ENCODE measurements around the gene PPM1D.

The PPM1D gene

GRCh38 chr17:60641810-60642220 is 41.8 kb downstream of the PPM1D start:
- H3K27me3 ChIP-seq (replicated peaks; ENCODE audit: insufficient read depth, low read length), result no peaks in the 10 kb centered on the region
- no peaks in the 10 kb centered on the region for H3K9me3 ChIP-seq (replicated peaks; ENCODE audit: insufficient read depth, low read length)
- H3K27ac ChIP-seq (ENCODE audit: low read length), result no peak overlapping the region
- H2AFZ ChIP-seq (ENCODE audit: low read length), result no peak overlapping the region
- H3K4me3 ChIP-seq (ENCODE audit: low read length), result no peak overlapping the region
- no peaks in the 10 kb centered on the region for H4K20me1 ChIP-seq (ENCODE audit: insufficient read depth, low read length)
- H3K36me3 ChIP-seq (replicated peaks; ENCODE audit: insufficient read depth, low read length), result no peaks in the 10 kb centered on the region
- H3K4me1 ChIP-seq (ENCODE audit: low read length), result no peaks in the 10 kb centered on the region
- DNase-seq, result peak; percentile 65
- H3K9ac ChIP-seq (ENCODE audit: low read length), result no peak overlapping the region
- peaks cover 2% of the 10 kb centered on the region; the same call in 1 of the 2 replicates for H3F3A ChIP-seq (ENCODE audit: insufficient read depth, low read length)
- TF ChIP-seq CTCF (IDR thresholded peaks at IDR 0.05; ENCODE audit: low read length) (peak; percentile 67), EZH2phosphoT487 (IDR thresholded peaks at IDR 0.05; ENCODE audit: low read length) (no peak), EZH2 (optimal IDR thresholded peaks at IDR 0.05; ENCODE audit: low read depth, low read length) (no peak)
- H3K79me2 ChIP-seq (ENCODE audit: low read length), result peaks cover 69% of the 10 kb centered on the region
- H3K4me2 ChIP-seq (ENCODE audit: low read depth, low read length), result no peak overlapping the region
- H3K9me2 ChIP-seq (replicated peaks; ENCODE audit: insufficient read depth, low read length), result no peaks in the 10 kb centered on the region

- Histone ChIP-seq H3K9me3 (replicated peaks; ENCODE audit: insufficient read depth, low read length) (no peaks in the 10 kb centered on the region), H3F3A (ENCODE audit: insufficient read depth, low read length) (peaks cover 2% of the 10 kb centered on the region; the same call in 1 of the 2 replicates), H4K20me1 (ENCODE audit: insufficient read depth, low read length) (no peaks in the 10 kb centered on the region), H3K27ac (ENCODE audit: low read length) (no peak overlapping the region), H3K9ac (ENCODE audit: low read length) (no peak overlapping the region), H2AFZ (ENCODE audit: low read length) (no peak overlapping the region), H3K4me3 (ENCODE audit: low read length) (no peak overlapping the region), H3K4me1 (ENCODE audit: low read length) (no peaks in the 10 kb centered on the region), H3K9me2 (replicated peaks; ENCODE audit: insufficient read depth, low read length) (no peaks in the 10 kb centered on the region), H3K27me3 (replicated peaks; ENCODE audit: insufficient read depth, low read length) (no peaks in the 10 kb centered on the region), H3K79me2 (ENCODE audit: low read length) (peaks cover 59% of the 10 kb centered on the region), H3K4me2 (ENCODE audit: low read depth, low read length) (no peak overlapping the region), H3K36me3 (replicated peaks; ENCODE audit: insufficient read depth, low read length) (peaks cover 4% of the 10 kb centered on the region; the same call in 1 of the 2 replicates)
- no peak for DNase-seq
- TF ChIP-seq EZH2phosphoT487 (IDR thresholded peaks at IDR 0.05; ENCODE audit: low read length) (no peak), CTCF (IDR thresholded peaks at IDR 0.05; ENCODE audit: low read length) (no peak), EZH2 (optimal IDR thresholded peaks at IDR 0.05; ENCODE audit: low read depth, low read length) (no peak)
Observed at GRCh38 chr17:60645918-60646523, 46.0 kb downstream of the PPM1D start.

DNA sequence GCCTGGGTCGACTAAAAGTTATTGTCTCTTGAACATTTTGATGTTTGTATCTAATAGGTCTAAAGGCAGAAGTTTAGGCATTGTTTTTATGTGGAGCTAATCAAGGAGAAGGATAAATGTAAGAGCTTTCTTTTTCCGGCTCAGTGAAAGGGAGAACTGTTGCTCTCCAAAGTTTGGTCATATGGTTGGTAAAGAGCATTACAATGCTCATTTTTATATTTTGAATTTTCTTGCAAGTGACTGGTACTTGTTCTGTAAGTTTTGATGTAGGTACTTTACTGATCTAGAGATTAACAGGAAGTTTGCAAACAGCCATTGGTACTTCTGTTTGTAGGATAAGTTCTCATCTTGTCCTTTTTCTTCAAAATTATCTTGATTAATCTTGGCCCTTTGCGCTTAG is 46.7 kb downstream of the PPM1D start:
- H2AFZ ChIP-seq (ENCODE audit: low read length), result no peak overlapping the region
- H3K4me2 ChIP-seq (ENCODE audit: low read depth, low read length), result no peak overlapping the region
- no peak for TF ChIP-seq EZH2phosphoT487 (IDR thresholded peaks at IDR 0.05; ENCODE audit: low read length)
- no peak for TF ChIP-seq CTCF (IDR thresholded peaks at IDR 0.05; ENCODE audit: low read length)
- no peaks in the 10 kb centered on the region for H3K9me3 ChIP-seq (replicated peaks; ENCODE audit: insufficient read depth, low read length)
- DNase-seq, result no peak
- H3K9ac ChIP-seq (ENCODE audit: low read length), result no peak overlapping the region
- peaks cover 4% of the 10 kb centered on the region; the same call in 1 of the 2 replicates for H3K36me3 ChIP-seq (replicated peaks; ENCODE audit: insufficient read depth, low read length)
- H3K4me1 ChIP-seq (ENCODE audit: low read length), result 0 out of 2 replicates have a peak, but pooled peaks cover 2% of the 10 kb centered on the region
- no peaks in the 10 kb centered on the region for H3K27me3 ChIP-seq (replicated peaks; ENCODE audit: insufficient read depth, low read length)
- peaks cover 2% of the 10 kb centered on the region; the same call in 1 of the 2 replicates for H3F3A ChIP-seq (ENCODE audit: insufficient read depth, low read length)
- H3K79me2 ChIP-seq (ENCODE audit: low read length), result peaks cover 56% of the 10 kb centered on the region
- no peaks in the 10 kb centered on the region for H3K9me2 ChIP-seq (replicated peaks; ENCODE audit: insufficient read depth, low read length)
- no peaks in the 10 kb centered on the region for H4K20me1 ChIP-seq (ENCODE audit: insufficient read depth, low read length)
- no peak overlapping the region for H3K4me3 ChIP-seq (ENCODE audit: low read length)
- no peak overlapping the region for H3K27ac ChIP-seq (ENCODE audit: low read length)

All from MM.1S (cell line).